Tibial nerve (tissue), 4 donors: Measurements from ENCODE around the gene ARCN1. TPM values are rescaled to one million over a fixed set of nuclear protein-coding genes. Genes with fewer than 3 reads are reported as not detected.
"Not testable (repeated sequence)": the region's sequence is repeated elsewhere in the genome, so short reads cannot be mapped to it uniquely, and the experiment has no call there.

Experiments used
- DNase-seq, 2 donors: peaks; one replicate each; pipeline ENCODE4 v3.0.0-alpha.2; 2019; ENCODE audit warnings: low spot score in 2 of 2
- H3K27ac ChIP-seq, 4 donors: fragments of 200-600 bp; sonication (generic) in 3 of 4; one replicate each; pipeline ENCODE4 v1.5.1; 2017 to 2019; ENCODE audit warnings: mild to moderate bottlenecking in 1 of 4
- H3K27me3 ChIP-seq, 2 donors: fragments of 200-600 bp; sonication (generic) in 1 of 2; one replicate each; pipeline versions ENCODE4 v1.5.1 to v1.6.0; 2017 to 2019
- H3K36me3 ChIP-seq, 3 donors: fragments of 200-600 bp; sonication (generic); one replicate each; pipeline ENCODE4 v1.5.1; 2018 to 2019
- H3K4me1 ChIP-seq, 4 donors: fragments of 200-600 bp; sonication (generic) in 3 of 4; one replicate each; pipeline ENCODE4 v1.5.1; 2017 to 2019
- H3K4me3 ChIP-seq, 4 donors: fragments of 200-600 bp; sonication (generic) in 3 of 4; one replicate each; pipeline ENCODE4 v1.5.1; 2017 to 2019; ENCODE audit warnings: mild to moderate bottlenecking in 1 of 4, moderate library complexity in 1 of 4
- H3K9me3 ChIP-seq, 4 donors: fragments of 200-600 bp; sonication (generic) in 3 of 4; one replicate each; pipeline ENCODE4 v1.5.1; 2017 to 2019
- CTCF ChIP-seq, 5 experiments: fragments of 200-600 bp in 3 of 5; fragments of 450-650 bp in 2 of 5; sonication (generic) in 3 of 5; IDR thresholded peaks; one replicate each; pipeline ENCODE4 v1.5.1; 2016 to 2019; ENCODE audit warnings: antibody characterized with exemption in 5 of 5, mild to moderate bottlenecking in 3 of 5, moderate library complexity in 2 of 5
- EP300 ChIP-seq, 2 donors: sonication (generic); formaldehyde crosslinking; IDR thresholded peaks; one replicate each; pipeline ENCODE4 v1.6.1; 2017; ENCODE audit warnings: antibody characterized with exemption in 2 of 2, mild to moderate bottlenecking in 1 of 2
- POLR2A ChIP-seq, 2 donors: fragments of 450-650 bp; IDR thresholded peaks; one replicate each; pipeline ENCODE4 v1.6.1; 2017; ENCODE audit warnings: antibody characterized with exemption in 2 of 2, mild to moderate bottlenecking in 2 of 2, moderate library complexity in 2 of 2
- WGBS, 2 donors: methylation state at CpG; one replicate each; pipeline ENCODE4 v1.1.5; 2018; 5-methylcytosine and 5-hydroxymethylcytosine counted together
- total RNA-seq, 4 donors: library from RNA; depleted of rRNA; stranded (reverse); fragments of >200 nt; gene quantifications; one replicate each; pipeline ENCODE4 v1.1.0, GENCODE V29; 2016

Gene ARCN1
- total RNA-seq, 4 donors from 2014 or later = 74.3 to 94.8 (median 88.5) TPM

DNA sequence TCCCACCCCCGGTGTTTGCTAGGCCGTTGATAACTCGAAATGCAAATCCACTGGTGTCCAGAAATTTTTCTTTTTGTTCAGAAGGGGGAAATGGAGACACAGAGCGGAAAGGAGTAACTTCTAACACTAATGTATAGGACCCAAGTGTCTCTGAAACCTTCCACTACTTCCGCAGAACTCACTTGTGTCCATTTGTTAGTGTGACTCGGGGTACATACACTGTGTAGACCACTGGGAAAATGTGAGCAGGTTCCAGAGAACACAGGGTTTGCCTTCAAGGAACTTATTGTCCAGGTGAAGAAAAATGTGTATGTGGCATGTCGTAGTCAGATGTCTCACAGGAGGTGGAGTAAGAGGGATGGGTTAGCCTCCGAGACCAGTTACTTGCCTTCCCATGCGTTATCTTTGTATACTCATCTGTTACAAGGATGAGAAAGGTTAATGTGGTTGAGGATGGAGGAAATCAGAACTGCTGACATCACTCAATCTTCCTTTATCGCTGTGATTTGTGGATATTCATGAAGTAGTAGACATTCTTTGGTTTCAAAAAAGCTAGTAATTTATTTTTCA lies 857 bp downstream of the ARCN1 start:
- no peak for TF ChIP-seq EP300 (IDR thresholded peaks at IDR 0.05)
- TF ChIP-seq CTCF (IDR thresholded peaks at IDR 0.05) = no peak
- TF ChIP-seq POLR2A (IDR thresholded peaks at IDR 0.05) = no peak
- Histone ChIP-seq H3K27ac (peak overlapping the region; percentile 92 to 99 (median 94)), H3K36me3 (no peaks in the 10 kb centered on the region), H3K27me3 (no peaks in the 10 kb centered on the region), H3K9me3 (no peaks in the 10 kb centered on the region), H3K4me1 (peaks cover 0 to 61% (median 23%) of the 10 kb centered on the region in 4 donors), H3K4me3 (peak overlapping the region; percentile 63 to 99 (median 86))
- WGBS, 2 donors = 0% methylated on average over 10 of the region's 10 CpGs
- no peak for DNase-seq

DNA sequence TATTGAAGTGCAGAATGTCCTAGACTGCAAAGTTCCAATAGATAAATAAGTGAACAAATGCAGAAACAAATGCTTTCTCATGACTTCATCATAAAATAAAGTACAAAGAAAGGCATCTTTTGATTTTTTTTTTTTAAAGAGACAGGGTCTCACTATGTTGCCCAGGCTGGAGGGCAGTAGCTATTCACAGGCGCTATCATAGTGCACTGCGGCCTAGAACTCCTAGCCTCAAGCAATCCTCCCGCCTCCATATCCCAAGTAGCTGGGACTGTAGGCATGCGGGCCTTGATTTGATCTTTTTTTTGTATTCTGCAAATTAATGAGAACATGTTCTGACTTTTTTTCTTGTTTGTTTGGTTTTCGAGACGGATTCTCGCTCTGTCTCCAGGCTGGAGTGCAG lies 2.4 kb downstream of the ARCN1 start:
- 71 to 77% methylated on average over 7 of the region's 7 CpGs for WGBS, 2 donors
- Histone ChIP-seq H3K4me3 (peak overlapping the region in 1 of 4 donors; percentile 63), H3K27me3 (no peaks in the 10 kb centered on the region), H3K9me3 (no peaks in the 10 kb centered on the region), H3K4me1 (peaks cover 0 to 76% (median 27%) of the 10 kb centered on the region in 4 donors), H3K36me3 (no peaks in the 10 kb centered on the region), H3K27ac (no peak overlapping the region)
- DNase-seq = no peak
- TF ChIP-seq EP300 (IDR thresholded peaks at IDR 0.05) (no peak), POLR2A (IDR thresholded peaks at IDR 0.05) (no peak), CTCF (IDR thresholded peaks at IDR 0.05) (no peak)

DNA sequence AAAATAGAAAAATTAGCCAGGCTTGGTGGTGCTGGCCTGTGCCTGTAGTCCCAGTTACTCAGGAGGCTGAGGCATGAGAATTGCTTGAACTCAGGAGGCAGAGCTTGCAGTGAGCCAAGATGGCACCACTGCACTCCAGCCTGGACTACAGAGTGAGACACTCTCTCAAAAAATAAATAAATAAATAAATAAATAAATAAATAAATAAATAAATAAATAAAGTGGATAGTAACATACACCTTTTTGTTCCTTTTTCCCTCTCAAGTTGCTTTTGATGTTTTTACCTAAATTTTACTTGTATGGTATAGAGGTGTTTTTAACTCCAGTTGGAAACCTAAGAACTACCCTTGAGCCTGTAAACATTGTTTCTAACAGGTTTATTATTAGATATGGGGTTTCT lies 5.8 kb downstream of the ARCN1 start:
- not testable (repeated sequence) for H3K27ac ChIP-seq

GRCh38 chr11:118581057-118581456 lies 8.8 kb downstream of the ARCN1 start:
- Histone ChIP-seq H3K27ac (peak overlapping the region in 1 of 4 donors; percentile 29), H3K36me3 (peaks cover 0 to 51% (median 7%) of the 10 kb centered on the region in 3 donors), H3K4me3 (no peak overlapping the region), H3K9me3 (no peaks in the 10 kb centered on the region), H3K4me1 (peaks cover 0 to 54% (median 4%) of the 10 kb centered on the region in 4 donors), H3K27me3 (no peaks in the 10 kb centered on the region)
- TF ChIP-seq EP300 (IDR thresholded peaks at IDR 0.05) = no peak
- no peak for TF ChIP-seq POLR2A (IDR thresholded peaks at IDR 0.05)
- TF ChIP-seq CTCF (IDR thresholded peaks at IDR 0.05) = no peak
- WGBS, 2 donors = 55 to 63% methylated on average over 6 of the region's 6 CpGs
- no peak for DNase-seq

More for the DNA sequence above, 5.8 kb downstream of the ARCN1 start:
- H3K9me3 ChIP-seq, DNase-seq, H3K27me3 ChIP-seq, H3K4me3 ChIP-seq: not testable (repeated sequence)
- peaks cover 0 to 20% (median 6%) of the 10 kb centered on the region in 3 donors for H3K36me3 ChIP-seq
- peaks cover 0 to 83% (median 25%) of the 10 kb centered on the region in 4 donors for H3K4me1 ChIP-seq

- Histone ChIP-seq H3K36me3 (peaks cover 0 to 98% (median 8%) of the 10 kb centered on the region in 3 donors), H3K4me3 (no peak overlapping the region), H3K27ac (no peak overlapping the region), H3K9me3 (no peaks in the 10 kb centered on the region), H3K4me1 (peaks cover 0 to 24% (median 0%) of the 10 kb centered on the region in 4 donors), H3K27me3 (no peaks in the 10 kb centered on the region)
- TF ChIP-seq EP300 (IDR thresholded peaks at IDR 0.05) (no peak), POLR2A (IDR thresholded peaks at IDR 0.05) (no peak), CTCF (IDR thresholded peaks at IDR 0.05) (no peak)
- WGBS, 2 donors = 93 to 100% methylated on average over 1 of the region's 1 CpG
- DNase-seq = no peak
Measured at GRCh38 chr11:118587952-118588351, 15.7 kb downstream of the ARCN1 start.
